ENCODE results near the gene RYR2.
"Not testable (repeated sequence)": the region's sequence is repeated elsewhere in the genome, so short reads cannot be mapped to it uniquely, and the experiment has no call there.

The RYR2 gene

DNA sequence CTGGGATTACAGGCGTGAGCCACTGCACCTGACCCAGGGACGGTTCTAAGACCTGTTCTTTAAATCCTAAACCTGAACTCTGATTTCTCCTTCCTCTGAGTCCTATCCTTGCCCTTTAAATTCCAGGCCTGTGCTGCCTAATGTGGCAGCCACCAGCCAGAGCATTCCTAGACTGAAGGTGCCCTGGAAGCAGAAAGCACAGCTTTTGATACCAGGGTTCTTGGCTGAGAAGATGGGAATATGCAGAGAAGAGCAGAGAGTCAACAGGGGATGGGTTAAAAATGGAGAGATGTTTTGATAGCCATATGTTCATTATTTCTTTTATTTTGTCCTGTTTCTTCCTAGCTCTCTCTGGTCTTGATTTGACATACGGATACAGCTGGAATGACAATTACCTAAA, 49.7 kb downstream of the RYR2 start:
- no peak for DNase-seq

DNA sequence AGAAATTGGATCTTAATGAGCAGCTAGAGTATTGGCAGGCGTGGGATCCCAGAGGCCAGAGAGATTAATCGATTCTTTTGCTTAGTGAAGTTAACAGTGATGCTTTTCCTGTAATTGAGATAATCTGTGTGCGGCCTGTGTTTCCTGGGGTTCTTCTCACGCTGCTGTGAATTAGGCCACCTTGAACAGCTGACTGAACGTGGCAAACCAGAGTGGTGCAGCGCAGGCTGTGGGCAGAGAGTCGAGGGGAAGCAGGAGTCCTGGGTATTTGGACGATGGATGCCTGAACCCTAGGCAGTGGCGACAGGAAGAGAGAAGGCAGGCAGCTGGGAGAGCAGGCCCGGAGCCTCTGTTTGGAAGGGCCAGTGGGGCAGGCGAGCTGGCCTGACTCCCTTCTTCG, 51.7 kb downstream of the RYR2 start:
- DNase-seq: no peak

DNA sequence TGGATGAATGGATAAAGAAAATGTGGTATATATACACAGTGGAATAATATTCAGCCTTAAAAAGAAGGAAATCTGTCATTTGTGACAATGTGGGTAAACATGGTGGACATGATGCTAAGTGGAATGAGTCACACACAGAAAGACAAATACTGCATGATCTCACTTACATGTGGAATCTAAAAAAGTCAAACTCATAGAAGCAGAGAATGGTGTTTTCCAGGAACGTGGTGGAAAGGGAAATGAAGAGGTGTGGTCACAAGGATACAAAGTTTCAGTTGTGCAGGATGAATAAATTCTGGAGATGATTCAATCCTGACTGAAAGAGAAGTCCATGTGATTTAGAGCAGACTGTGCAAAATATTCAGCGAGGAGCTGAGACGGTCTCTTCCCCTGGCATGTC, 56.6 kb downstream of the RYR2 start:
- no peak for DNase-seq

DNA sequence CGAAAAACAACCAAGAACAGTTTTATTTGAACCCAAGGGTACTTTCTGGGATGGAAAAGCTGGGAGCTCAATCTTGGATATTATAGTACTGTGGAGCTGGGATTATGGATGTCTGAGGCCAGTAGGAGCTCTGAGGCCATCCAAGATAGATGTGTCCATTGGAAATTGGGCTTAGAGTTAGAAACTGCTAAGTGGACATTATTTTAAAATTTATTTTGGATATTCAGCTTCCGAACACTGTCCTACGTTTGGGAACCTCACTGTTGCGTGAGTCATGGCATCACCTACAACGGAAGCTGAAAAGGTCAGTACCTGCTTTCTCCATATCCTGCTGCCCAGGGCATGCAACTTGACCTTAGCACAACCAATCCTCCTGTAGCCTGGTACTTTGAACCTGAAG, 61.0 kb downstream of the RYR2 start:
- no peak for DNase-seq

DNA sequence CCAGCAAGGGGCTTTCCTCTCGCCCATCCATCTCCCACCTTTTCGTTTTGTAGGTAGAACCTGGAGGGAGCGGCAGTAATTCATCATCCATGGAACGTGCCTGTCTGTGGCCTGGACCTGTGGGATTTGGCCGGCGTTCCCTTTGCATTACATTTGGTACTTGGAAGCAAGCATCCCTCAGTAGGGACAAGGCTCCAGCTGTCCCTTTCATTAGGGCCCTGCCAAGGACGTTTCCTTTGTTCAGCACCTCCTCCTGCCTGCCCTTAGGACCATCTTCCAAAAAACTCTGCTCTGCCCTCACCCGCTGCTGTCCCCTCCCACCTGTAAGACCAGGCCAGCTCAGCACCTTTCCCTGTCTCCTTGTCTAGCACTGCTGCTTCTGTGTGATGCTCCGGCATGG, 62.1 kb downstream of the RYR2 start:
- no peak for DNase-seq

DNA sequence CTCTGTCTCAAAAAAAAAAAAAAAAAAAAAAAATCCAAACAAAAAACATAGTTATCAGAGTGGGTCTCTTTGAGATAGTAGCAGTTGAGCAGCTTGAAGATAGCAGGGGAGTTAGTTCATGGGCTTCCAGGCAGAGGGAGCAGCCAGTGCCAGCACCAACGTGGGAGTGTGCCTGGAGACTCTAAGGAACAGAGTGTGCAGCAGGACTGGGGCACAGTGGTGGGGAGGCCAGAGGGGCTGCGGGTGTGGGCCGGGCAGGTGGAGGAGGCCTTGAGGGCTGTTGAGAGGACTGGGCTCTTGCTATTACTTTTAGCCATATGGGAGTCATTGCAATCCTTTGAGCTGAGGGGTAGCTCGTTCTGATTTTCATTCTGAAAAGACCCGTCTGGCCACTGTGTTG, 63.8 kb downstream of the RYR2 start:
- no peak for DNase-seq

DNA sequence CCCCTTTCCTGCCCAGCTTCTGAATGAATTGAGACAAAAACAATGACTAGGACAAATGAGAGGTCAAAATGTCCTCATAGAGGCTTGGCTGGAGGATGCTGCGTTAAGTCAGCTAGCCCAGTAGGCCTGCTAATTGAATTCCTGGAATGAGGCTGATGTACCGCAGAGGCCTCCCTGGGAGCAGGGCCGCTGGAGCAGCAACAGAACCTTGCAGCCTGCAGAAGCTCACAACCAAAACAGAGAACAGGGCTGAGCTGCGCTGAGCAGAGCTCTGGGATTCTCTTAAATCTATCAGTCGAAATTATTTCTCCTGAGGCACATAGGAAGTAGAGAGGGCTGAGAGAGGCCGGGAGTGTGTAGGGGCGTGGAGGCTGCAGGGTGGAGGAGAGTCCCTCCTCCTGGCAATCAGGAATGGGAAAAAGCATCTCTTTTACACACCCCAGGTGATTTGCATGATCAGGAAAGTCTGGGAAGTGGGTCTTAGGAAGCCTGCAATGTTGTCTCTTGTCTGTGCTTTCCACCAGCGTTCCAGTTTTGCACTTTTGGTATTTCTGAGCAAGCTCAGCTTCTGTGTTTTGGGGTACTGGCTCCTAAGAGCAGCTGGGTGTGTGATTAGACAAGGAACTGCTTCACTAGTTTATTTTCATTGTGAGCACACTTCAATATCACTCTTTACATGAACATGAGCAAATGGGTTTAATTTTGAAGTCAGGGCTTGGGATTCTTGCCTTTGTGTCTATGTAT, 66.5 kb downstream of the RYR2 start:
- no peak for DNase-seq

DNA sequence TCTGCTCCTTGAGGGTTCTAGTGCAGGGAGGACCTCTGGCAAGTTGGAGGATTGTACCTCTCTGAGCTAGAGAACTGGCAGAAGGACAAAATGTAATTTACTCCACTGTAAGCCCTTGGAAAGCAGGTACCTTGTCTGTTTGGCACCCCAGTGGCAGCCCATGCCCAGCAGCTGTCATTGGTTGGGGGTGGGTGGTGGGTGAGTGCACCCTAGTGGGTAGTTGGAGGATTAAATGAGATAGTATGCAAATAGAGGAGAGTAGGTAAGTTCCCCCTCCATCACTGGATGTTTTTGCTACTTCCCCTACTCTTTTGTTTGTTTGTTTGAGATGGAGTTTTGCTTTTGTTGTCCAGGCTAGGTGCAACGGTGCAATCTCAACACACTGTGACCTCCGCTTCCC, 69.8 kb downstream of the RYR2 start:
- no peak for DNase-seq

DNA sequence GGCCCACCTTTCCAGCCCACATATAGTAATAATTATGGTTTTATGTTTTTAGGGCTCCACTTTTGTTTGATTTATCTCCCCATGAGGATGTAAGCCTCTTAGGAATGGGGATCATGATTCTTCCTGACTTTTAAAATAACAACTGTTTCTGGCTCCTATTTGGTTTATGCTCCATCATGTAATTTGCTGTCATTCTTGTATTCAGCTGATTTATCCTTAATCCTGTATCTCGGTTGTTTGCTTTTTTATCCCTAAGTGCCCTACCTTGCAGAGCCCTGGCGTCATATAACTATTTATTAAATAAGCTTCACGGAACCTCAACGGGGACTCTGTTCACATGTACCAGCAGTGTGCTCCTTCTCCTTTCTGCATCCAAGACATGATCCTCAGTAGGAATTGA, 70.7 kb downstream of the RYR2 start:
- DNase-seq: no peak

DNA sequence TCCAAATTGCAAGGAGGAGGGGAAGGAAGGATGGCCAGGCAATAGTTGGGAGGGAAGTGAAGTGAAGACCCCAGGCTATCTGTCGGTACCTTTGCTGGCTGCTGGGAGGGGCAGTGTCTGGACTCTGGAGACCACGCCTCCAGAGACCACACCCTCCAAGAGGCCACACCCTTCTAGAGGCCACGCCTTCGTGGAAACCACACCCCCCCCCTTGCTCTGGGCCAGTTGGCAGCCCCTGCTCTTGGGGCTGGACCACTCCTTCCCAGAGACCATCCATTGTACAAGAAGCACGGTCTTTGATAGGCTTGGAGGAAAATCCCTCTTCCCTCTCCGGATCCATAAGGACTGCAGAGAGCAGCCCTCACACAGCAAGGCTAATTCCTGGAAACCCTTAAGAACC, 73.1 kb downstream of the RYR2 start:
- DNase-seq: no peak

DNA sequence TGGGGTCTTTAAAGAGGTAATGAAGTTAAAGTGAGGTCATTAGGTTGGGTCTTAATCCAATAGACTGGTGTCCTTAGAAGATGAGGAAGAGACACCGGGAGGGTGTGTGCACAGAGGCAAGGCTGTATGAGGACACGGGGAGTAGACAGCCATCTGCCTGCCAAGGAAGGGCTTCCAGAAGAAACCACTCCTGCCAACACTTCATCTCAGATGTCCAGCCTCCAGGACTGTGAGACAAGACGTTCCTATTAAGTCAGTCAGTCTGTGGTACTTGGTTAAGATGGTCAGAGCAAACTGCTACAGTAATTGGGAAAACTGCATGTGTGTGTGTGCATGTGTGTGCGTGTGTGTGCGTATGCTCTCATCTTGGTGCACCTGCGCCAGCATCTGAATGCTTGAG, 77.1 kb downstream of the RYR2 start:
- no peak for DNase-seq

DNA sequence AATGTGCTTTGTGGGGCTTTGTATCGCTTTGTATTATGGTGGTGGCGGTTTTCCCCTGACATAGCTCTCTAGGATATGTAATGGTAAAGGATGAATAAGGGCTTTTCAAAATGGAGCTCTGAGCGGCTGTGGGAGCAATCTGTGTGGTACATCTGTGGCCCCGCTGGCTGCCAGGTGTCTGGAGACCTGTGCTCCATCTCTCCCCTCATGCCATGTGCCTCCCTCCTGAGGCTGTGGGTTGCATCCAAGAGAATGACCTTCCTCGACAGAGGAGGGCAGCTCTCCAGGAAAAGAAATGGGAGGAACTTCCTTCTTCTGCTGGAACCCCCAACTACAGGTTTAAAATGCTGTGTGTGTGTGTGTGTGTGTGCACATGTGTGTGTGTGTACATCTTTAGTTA, 78.7 kb downstream of the RYR2 start:
- DNase-seq: no peak

DNA sequence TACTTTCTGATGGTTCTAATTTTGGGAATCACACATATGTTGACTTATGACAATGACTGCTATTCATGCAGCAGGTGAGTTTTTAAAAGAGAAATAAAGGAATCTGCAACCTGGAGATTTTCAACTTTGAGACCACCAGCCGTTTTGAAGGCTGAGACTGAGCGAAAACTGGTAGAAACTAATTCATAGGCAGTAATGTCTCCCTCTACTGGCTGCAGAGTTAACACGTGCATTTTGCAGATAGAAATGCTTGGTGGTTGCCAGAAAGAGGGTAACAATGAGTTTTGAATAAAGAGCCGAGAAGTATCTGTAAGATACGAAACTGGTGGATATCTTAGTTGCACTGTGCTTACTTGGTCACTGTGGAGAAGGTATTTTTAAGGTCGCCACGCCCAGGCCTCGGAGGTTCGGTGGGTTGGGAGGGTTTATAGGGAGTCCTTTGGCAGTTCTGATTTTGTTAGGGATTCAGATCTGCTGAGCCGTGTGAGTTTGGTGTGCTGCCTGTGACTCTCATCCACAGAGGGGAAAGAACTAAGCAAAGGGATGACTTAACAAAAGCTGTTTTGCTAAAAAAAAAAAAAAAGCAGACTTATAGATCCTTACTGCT, 83.0 kb downstream of the RYR2 start:
- DNase-seq: no peak

DNA sequence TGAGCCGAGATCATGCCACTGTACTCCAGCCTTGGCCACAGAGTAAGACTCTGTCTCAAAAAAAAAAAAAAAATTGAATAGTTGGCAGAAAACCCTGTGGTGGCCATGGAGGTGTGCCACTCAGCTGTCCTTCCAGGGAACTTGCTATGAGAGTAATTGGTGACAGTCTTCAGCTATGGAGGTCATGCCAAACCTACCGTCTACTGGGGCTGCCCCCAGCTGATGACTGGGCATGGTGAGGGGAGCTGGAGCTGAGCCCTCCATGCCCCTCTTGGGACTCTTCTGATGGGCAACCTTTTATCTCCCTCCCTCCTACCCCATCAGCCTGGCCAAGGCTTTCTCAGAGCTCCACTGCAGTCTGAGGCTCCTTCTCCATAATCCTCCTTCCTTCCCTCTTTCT, 84.2 kb downstream of the RYR2 start:
- DNase-seq: no peak

DNA sequence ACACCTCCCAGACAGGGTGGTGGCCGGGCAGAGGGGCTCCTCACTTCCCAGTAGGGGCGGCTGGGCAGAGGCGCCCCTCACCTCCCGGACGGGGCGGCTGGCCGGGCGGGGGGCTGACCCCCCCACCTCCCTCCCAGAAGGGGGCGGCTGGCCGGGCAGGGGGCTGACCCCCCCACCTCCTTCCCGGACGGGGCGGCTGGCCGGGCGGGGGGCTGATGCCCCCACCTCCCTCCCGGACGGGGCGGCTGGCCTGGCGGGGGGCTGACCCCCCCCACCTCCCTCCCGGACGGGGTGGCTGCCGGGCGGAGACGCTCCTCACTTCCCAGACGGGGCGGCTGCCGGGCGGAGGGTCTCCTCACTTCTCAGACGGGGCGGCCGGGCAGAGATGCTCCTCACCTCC, 85.3 kb downstream of the RYR2 start:
- not testable (repeated sequence) for DNase-seq

DNA sequence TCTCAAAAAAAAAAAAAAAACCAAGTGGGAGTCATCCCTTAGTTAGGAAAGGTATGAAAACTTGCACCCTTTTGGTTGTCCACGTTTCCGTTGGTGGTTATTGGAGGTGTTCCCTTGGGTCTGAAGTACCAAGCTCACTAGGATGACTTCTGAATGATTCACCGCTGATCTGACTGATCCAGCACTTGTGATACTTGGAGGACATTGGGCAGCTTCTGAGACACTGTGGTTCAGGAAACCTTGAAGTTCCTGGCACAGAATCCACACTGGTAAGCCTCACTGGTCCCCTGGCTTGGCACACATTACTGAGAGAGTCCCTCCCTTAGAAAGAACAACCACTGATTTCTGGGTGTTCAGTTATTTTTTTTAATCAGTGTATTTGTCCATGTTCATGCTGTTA, 91.9 kb downstream of the RYR2 start:
- DNase-seq: no peak

DNA sequence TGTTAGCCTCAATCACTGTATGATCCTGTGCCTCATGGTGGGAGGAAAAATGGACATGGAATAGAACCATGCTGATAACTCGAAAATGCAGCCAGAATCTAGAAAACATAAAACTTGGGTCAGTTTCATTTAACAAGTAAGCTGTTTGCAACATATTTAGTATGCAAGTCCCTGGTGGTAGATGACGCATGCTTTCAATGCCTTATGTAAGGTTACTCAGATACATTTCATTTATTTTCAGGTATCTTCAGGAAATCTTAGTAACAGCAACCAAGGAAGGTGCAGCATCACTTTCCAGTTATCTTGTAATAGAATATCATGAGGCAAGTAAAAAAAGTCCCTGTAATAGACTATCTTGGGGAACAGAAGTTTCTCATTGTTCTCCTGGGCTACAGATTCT, 92.9 kb downstream of the RYR2 start:
- no peak for DNase-seq

DNA sequence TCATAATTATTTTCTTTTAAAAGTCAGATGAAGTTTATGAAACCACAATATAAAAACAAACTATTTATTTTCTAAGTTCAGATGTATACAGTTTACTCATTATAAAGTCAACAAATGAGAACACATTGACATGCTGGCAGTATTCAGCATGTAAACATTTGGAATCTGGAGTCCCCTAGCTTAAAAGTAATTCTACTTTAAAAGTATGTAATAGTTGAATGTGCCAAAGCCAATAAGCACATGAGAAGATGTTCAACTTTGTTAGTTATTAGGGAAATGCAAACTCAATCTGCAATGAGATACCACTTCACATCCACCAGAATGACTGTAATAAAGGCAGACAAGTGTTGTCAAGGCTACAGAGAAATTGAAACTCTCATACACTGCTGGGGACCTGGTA, 96.6 kb downstream of the RYR2 start:
- DNase-seq: no peak

DNA sequence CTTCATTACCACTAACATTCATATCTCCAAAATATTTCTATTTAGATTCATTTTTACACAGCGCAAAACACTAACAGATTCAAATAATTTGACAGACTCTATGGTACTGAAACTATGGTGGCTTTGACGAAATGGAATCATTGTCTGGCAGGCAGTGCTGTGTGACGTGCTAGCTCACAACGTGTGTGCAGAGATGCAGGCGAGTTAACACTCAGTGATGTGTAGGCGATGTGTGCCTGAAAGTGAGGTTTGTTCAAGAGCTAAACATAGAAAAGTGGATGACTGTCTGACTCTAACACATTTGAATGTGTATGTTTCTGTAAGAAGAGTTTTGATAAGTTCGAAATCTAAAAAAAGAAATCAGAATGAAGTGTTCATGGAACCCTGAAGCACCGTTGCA, 97.7 kb downstream of the RYR2 start:
- no peak for DNase-seq

DNA sequence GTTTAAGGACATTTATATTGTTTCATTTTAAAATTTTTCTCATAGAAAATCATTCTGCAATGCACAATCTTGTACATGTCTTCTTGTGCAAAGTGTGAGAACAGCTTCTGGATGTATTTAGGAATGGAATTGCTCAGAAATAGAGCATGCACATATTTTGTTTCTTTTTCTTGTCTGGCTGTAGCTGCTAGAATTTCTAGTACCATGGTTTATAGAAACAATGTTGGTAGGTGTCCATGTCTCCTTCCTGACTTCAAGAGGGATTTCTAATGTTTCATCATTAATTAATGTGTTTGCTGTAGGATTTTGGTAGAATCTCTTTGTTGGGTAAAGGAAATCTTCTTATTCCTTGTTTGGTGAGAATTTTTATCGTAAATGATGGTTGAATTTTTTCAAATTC, 99.0 kb downstream of the RYR2 start:
- no peak for DNase-seq

DNA sequence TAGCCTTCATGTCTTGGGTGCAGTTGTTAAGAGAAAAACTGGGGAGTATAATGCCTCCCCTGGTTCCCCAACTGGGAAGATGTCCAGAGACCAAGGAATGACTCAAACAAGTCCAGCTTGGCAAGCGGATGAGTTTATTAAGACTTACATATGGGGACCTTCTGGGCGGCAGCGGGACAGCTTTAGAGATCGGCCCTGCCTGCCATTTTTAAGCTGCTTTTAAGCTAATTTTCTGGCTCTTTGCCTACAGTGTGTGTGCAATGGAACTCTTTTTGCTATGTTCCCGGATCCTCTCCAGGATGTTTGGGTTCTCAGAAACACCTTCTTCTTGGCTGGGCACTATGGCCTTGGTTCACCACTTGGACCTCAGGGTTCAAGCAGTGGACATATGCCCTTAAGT, 99.5 kb downstream of the RYR2 start:
- DNase-seq: no peak

DNA sequence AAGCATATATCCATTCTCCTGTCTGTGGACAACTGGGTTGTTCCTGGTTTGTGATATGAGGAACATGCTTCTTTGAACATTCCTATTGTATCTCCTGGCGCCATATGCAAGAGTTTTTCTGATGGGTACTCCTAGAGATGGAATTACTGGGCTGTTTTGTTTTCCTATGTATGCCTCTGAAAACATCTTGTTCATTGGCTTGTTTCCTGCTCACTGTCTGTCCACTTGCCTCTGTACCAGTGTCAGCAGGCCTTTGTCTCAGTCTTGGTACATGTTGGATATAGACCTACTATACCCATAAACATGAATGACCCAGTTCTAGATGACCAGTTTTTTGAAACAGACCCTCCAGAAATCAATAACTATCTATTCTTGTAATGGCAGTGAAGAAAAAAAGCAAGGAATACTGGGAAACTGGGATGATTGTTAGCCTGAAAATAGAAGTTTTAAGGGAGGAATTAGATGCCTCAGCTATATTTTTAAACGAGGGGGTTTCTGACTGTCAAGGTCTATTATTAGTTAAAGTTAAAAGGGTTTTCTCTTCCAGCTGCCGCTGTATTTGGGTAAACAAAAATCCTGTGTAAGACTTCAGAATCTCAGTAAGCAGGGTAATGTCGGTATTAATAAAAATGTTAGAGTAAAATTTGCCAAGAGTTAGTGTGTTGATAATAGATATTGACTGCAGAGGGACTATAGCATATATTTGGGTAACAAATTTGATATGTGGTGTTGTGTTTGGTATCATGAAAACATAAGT, 103.6 kb downstream of the RYR2 start:
- no peak for DNase-seq

DNA sequence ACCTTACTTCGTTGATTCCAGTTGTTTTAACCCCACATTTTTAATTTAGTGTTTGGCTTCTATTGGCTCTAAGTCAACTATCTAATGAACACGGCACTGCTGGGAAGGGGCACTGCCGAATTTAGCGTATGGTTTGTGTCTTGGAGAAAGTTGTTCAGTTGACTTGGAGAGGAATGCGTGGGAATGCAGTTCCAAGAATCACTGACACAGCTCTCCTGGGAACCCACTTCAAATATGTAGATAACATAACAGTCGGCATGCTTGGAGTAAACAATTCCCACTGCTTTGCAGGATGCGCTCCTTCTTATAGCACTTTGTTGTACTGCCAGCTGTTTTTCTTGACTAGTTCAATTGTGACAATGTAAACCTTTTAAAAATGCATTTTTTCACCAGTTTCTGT, 104.3 kb downstream of the RYR2 start:
- no peak for DNase-seq

DNA sequence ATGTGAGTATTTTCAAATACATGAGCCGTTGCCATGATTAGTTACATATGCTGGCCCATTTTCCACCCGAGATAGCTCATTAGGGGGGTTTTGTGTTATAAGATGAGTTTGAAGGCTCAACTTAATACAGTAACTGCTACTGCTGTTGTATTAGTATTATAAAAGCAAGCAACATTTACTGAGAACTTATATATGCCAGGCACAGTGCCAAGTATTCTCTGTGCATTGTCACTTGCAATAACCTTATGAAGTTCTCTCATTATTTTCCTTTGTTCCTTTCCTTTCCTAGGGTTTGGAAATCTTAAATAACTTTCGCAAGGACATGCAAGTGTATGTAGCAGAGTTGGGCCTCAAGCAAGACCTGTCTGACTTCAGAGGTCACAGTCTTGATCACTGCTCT, 107.9 kb downstream of the RYR2 start:
- no peak for DNase-seq

DNA sequence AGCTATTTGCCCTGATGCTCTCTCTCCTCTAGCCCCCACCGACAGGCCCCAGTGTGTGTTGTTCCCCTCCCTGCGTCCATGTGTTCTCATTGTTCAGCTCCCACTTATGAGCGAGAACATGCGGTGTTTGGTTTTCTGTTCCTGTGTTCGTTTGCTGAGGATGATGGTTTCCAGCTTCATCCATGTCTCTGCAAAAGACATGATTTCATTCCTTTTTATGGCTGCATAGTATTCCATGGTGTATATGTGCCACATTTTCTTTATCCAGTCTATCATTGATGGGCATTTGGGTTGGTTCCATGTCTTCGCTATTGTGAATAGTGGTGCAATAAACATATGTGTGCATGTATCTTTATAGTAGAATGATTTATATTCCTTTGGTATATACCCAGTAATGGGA, 110.0 kb downstream of the RYR2 start:
- DNase-seq: not testable (repeated sequence)
